GM23338 (cell line): ENCODE results near the gene EBNA1BP2. TPM values are rescaled to one million over a fixed set of nuclear protein-coding genes. Genes with fewer than 3 reads are reported as not detected.

Source experiments
- ATAC-seq: fragments of 200-7000 bp; cut with Tn5 transposase; 3 replicates; pipeline ENCODE4 v1.9.1; 2020
- DNase-seq: peaks from one replicate; pipeline ENCODE4 v3.0.0-alpha.2; 2015; ENCODE audit warnings: low spot score
- H2AFZ ChIP-seq: fragments of 200-600 bp; sonication (generic); 2 replicates; pipeline ENCODE4 v1.8.0; 2016; ENCODE audit warnings: antibody characterized with exemption, mild to moderate bottlenecking, moderate library complexity
- H3F3A ChIP-seq: fragments of 200-600 bp; sonication (generic); replicated peaks from 2 replicates; pipeline ENCODE4 v1.8.0; 2017; ENCODE audit warnings: antibody characterized with exemption, mixed run types, low read depth
- H3K27ac ChIP-seq: fragments of 200-600 bp; sonication (generic); 2 replicates; pipeline ENCODE4 v1.6.1; 2016; ENCODE audit warnings: low read depth
- H3K27me3 ChIP-seq: fragments of 200-600 bp; sonication (generic); 2 replicates; pipeline ENCODE4 v1.8.0; 2016; ENCODE audit warnings: mild to moderate bottlenecking, mixed run types, moderate library complexity; ENCODE audit not compliant: insufficient read depth
- H3K36me3 ChIP-seq: fragments of 200-600 bp; sonication (generic); 2 replicates; pipeline ENCODE4 v1.8.0; 2016; ENCODE audit warnings: mild to moderate bottlenecking; ENCODE audit not compliant: insufficient read depth
- H3K4me1 ChIP-seq: fragments of 200-600 bp; sonication (generic); 2 replicates; pipeline ENCODE4 v1.8.0; 2016; ENCODE audit warnings: mild to moderate bottlenecking, moderate library complexity; ENCODE audit not compliant: insufficient read depth
- H3K4me2 ChIP-seq: fragments of 200-600 bp; sonication (generic); 2 replicates; pipeline ENCODE4 v1.7.1; 2017; ENCODE audit warnings: mixed run types
- H3K4me3 ChIP-seq: fragments of 200-600 bp; sonication (generic); 2 replicates; pipeline ENCODE4 v1.6.1; 2016; ENCODE audit warnings: mixed run types
- H3K79me2 ChIP-seq: fragments of 200-600 bp; sonication (generic); replicated peaks from 2 replicates; pipeline ENCODE4 v1.8.0; 2017; ENCODE audit warnings: mild to moderate bottlenecking; ENCODE audit not compliant: insufficient read depth
- H3K9me2 ChIP-seq: fragments of 200-600 bp; sonication (generic); 2 replicates; pipeline ENCODE4 v1.8.0; 2017; ENCODE audit not compliant: insufficient read depth
- H4K20me1 ChIP-seq: fragments of 200-600 bp; sonication (generic); replicated peaks from 2 replicates; pipeline ENCODE4 v1.8.0; 2017; ENCODE audit warnings: mild to moderate bottlenecking; ENCODE audit not compliant: insufficient read depth
- H3K27ac Mint-ChIP-seq: 2 replicates; pipeline ENCODE4 v1.8.0; 2020; ENCODE audit warnings: inconsistent platforms, mild to moderate bottlenecking, moderate library complexity, mixed read lengths
- H3K27me3 Mint-ChIP-seq: 3 replicates; pipeline ENCODE4 v1.8.0; 2022; ENCODE audit warnings: low read depth, mild to moderate bottlenecking, moderate library complexity, mixed read lengths, inconsistent platforms; ENCODE audit not compliant: insufficient read depth, poor library complexity
- H3K36me3 Mint-ChIP-seq: 3 replicates; pipeline ENCODE4 v1.8.0; 2021; ENCODE audit warnings: low read depth, mild to moderate bottlenecking, inconsistent platforms, moderate library complexity, mixed read lengths
- H3K4me1 Mint-ChIP-seq: 3 replicates; pipeline ENCODE4 v1.8.0; 2020; ENCODE audit warnings: mild to moderate bottlenecking, inconsistent platforms, mixed read lengths
- H3K4me3 Mint-ChIP-seq: 3 replicates; pipeline ENCODE4 v1.8.0; 2021; ENCODE audit warnings: moderate library complexity, mild to moderate bottlenecking, inconsistent platforms, mixed read lengths
- H3K9me3 Mint-ChIP-seq: 3 replicates; pipeline ENCODE4 v1.8.0; 2020; ENCODE audit warnings: moderate library complexity, mild to moderate bottlenecking, inconsistent platforms, mixed read lengths
- CREB1 ChIP-seq: fragments of 250-450 bp; sonication (Bioruptor Pico); IDR thresholded peaks from 2 replicates; pipeline ENCODE4 v1.5.0; 2020; ENCODE audit warnings: low read depth, mild to moderate bottlenecking, moderate library complexity
- CTCF ChIP-seq, 2 experiments: fragments of 200-600 bp in 1 of 2; sonication (generic) in 1 of 2; conservative IDR thresholded peaks; 2 replicates each; pipeline versions ENCODE4 v1.5.1 to v1.6.1; 2016 to 2017; ENCODE audit warnings: antibody characterized with exemption in 2 of 2, low read depth in 2 of 2, mild to moderate bottlenecking in 2 of 2, moderate library complexity in 1 of 2
- ETS1 ChIP-seq: IDR thresholded peaks from 2 replicates; pipeline ENCODE4 v1.6.1; 2016; ENCODE audit warnings: antibody characterized with exemption
- EZH2phosphoT487 ChIP-seq: fragments of 200-600 bp; sonication (generic); IDR thresholded peaks from one replicate; pipeline ENCODE4 v1.8.1; 2018; ENCODE audit warnings: antibody characterized with exemption; ENCODE audit not compliant: unreplicated experiment
- JUNB ChIP-seq: IDR thresholded peaks from one replicate; pipeline ENCODE4 v1.6.1; 2016; ENCODE audit warnings: antibody characterized with exemption; ENCODE audit not compliant: unreplicated experiment
- STAT1 ChIP-seq: IDR thresholded peaks from one replicate; pipeline ENCODE4 v1.6.1; 2016; ENCODE audit warnings: antibody characterized with exemption; ENCODE audit not compliant: unreplicated experiment
- ZNF114 ChIP-seq: fragments of 250-450 bp; sonication (Bioruptor Pico); IDR thresholded peaks from 2 replicates; pipeline ENCODE4 v1.5.0; 2020; ENCODE audit warnings: mild to moderate bottlenecking, moderate library complexity
- ZNF331 ChIP-seq: fragments of 250-450 bp; sonication (Bioruptor Pico); IDR thresholded peaks from 2 replicates; pipeline ENCODE4 v1.5.0; 2020; ENCODE audit warnings: low read depth, mild to moderate bottlenecking, moderate library complexity
- ZNF462 ChIP-seq: fragments of 250-450 bp; sonication (Bioruptor Pico); IDR thresholded peaks from 2 replicates; pipeline ENCODE4 v1.5.0; 2020; ENCODE audit warnings: mild to moderate bottlenecking, moderate library complexity
- polyA plus RNA-seq: library from polyadenylated mRNA; unstranded; fragments of >200 nt; fragmentation: Nextera tagmentation; extraction: Ambion mirVana; gene quantifications from 2 replicates; pipeline ENCODE4 v1.2.1, GENCODE V29; 2016
- total RNA-seq: library from RNA; depleted of rRNA; stranded (reverse); fragments of >200 nt; shearing (Covaris generic); gene quantifications from 2 replicates; pipeline ENCODE4 v1.2.3, GENCODE V29; 2014

Gene EBNA1BP2
- total and polyA plus RNA-seq, 2 experiments from 2014 or later, result 130 to 249 TPM

- TF ChIP-seq CTCF (conservative IDR thresholded peaks at IDR 0.05; ENCODE audit: low read depth in 2 of 2) (no peak), STAT1 (no peak), ZNF331 (no peak), EZH2phosphoT487 (no peak)
Observed at GRCh38 chr1:43165765-43166164, 6.3 kb downstream of the EBNA1BP2 start (continued).

GRCh38 chr1:43165162-43165561 lies 6.9 kb downstream of the EBNA1BP2 start:
- Histone ChIP-seq H3K79me2 (peaks cover 23% of the 10 kb centered on the region), H3K4me3 (no peak overlapping the region), H3K4me1 (no peaks in the 10 kb centered on the region), H4K20me1 (no peaks in the 10 kb centered on the region; the same call in 1 of the 2 replicates), H3K36me3 (peaks cover 53% of the 10 kb centered on the region), H3K27ac (peak overlapping the region; percentile 12; the same call in 1 of the 2 replicates), H2AFZ (no peak overlapping the region), H3F3A (peaks cover 8% of the 10 kb centered on the region; the same call in 1 of the 2 replicates), H3K9me2 (no peaks in the 10 kb centered on the region), H3K27me3 (no peaks in the 10 kb centered on the region), H3K4me2 (no peak overlapping the region)
- Mint-ChIP-seq H3K4me3 (no peak overlapping the region), H3K27ac (no peak overlapping the region), H3K9me3 (no peaks in the 10 kb centered on the region; the same call in 2 of the 3 replicates), H3K27me3 (peaks cover 3% of the 10 kb centered on the region), H3K36me3 (peaks cover 63% of the 10 kb centered on the region), H3K4me1 (peaks cover 3% of the 10 kb centered on the region; the same call in 1 of the 3 replicates)
- TF ChIP-seq ETS1 (no peak), JUNB (no peak)
- DNase-seq (no peak), ATAC-seq (no peak)

GRCh38 chr1:43156026-43156425 lies 16.1 kb downstream of the EBNA1BP2 start:
- Histone ChIP-seq H3K4me1 (no peaks in the 10 kb centered on the region; the same call in 1 of the 2 replicates), H3K9me2 (peaks cover 6% of the 10 kb centered on the region; the same call in 1 of the 2 replicates), H3K36me3 (no peaks in the 10 kb centered on the region), H4K20me1 (no peaks in the 10 kb centered on the region), H3F3A (no peaks in the 10 kb centered on the region), H3K27ac (no peak overlapping the region), H3K79me2 (no peaks in the 10 kb centered on the region), H3K4me2 (no peak overlapping the region), H2AFZ (no peak overlapping the region), H3K4me3 (no peak overlapping the region), H3K27me3 (no peaks in the 10 kb centered on the region)
- no peak overlapping the region for H3K4me3 Mint-ChIP-seq
- no peaks in the 10 kb centered on the region for H3K9me3 Mint-ChIP-seq
- H3K27me3 Mint-ChIP-seq, result no peaks in the 10 kb centered on the region
- ATAC-seq, result no peak
- no peak for DNase-seq
- peaks cover 3% of the 10 kb centered on the region; the same call in 2 of the 3 replicates for H3K4me1 Mint-ChIP-seq
- no peak overlapping the region for H3K27ac Mint-ChIP-seq
- no peaks in the 10 kb centered on the region for H3K36me3 Mint-ChIP-seq
- TF ChIP-seq CREB1 (CRISPR knock-in tag) (no peak), ZNF331 (no peak), ZNF114 (no peak), EZH2phosphoT487 (no peak), ZNF462 (CRISPR knock-in tag) (no peak), JUNB (no peak)
